22Rv1 (cell line): ENCODE measurements around the gene PHF20.
"Not testable (repeated sequence)": the region's sequence is repeated elsewhere in the genome, so short reads cannot be mapped to it uniquely, and the experiment has no call there.

Source experiments
- ZFX ChIP-seq: fragments of 450-650 bp; IDR thresholded peaks from 2 replicates; pipeline ENCODE4 v1.6.1; 2017; ENCODE audit warnings: antibody characterized with exemption, borderline replicate concordance
- TF ChIP-seq, protein P1 (sequence below): fragments of 450-650 bp; IDR thresholded peaks from 2 replicates; pipeline ENCODE4 v1.5.1; 2017; ENCODE audit warnings: mild to moderate bottlenecking

GRCh38 chr20:35785541-35785940 is 13.7 kb downstream of the PHF20 start:
- TF ChIP-seq, protein P1, sequence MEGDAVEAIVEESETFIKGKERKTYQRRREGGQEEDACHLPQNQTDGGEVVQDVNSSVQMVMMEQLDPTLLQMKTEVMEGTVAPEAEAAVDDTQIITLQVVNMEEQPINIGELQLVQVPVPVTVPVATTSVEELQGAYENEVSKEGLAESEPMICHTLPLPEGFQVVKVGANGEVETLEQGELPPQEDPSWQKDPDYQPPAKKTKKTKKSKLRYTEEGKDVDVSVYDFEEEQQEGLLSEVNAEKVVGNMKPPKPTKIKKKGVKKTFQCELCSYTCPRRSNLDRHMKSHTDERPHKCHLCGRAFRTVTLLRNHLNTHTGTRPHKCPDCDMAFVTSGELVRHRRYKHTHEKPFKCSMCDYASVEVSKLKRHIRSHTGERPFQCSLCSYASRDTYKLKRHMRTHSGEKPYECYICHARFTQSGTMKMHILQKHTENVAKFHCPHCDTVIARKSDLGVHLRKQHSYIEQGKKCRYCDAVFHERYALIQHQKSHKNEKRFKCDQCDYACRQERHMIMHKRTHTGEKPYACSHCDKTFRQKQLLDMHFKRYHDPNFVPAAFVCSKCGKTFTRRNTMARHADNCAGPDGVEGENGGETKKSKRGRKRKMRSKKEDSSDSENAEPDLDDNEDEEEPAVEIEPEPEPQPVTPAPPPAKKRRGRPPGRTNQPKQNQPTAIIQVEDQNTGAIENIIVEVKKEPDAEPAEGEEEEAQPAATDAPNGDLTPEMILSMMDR: not testable (repeated sequence)
- not testable (repeated sequence) for TF ChIP-seq ZFX
